ENCODE measurements around the gene PRX.

The PRX gene

DNA sequence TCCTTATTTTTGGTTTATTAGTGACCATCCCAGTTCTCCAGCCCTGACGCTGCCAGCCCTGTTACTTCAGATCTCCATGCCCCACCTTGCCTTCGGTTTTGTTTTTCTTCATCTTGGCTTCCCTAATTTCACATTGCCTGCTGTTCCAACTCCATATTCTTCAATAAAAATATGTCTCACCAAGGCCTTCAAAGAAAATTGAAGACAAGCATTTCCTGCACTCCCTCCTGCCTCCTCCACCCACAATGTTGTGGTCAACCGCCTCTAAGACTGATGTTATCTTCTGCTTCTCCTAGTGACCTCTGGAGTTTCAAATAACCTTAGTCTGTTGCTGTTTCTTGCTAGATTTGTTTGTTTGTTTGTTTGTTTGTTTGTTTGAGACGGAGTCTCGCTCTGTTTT lies 50.1 kb downstream of the PRX start:
- peak; percentile 54 to 81 (median 71) for DNase-seq

DNA sequence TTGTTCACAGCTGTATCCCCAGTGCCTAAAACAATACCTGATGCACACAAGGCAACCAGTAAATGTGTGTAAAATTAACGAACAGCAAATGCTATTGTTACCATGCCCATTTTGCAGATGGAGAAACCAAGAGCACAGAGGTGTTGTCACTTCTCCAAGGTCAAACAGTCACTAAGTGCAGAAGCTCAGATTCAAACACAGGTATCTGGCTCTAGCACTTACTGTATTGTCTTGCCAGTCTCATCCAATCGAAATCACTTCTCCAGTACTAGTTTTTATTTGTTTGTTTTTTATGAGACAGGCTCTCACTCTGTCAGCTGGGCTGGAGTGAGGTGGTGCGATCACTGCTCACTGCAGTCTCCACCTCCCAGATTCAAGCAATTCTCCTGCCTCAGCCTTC lies 51.0 kb downstream of the PRX start:
- no peak for DNase-seq

DNA sequence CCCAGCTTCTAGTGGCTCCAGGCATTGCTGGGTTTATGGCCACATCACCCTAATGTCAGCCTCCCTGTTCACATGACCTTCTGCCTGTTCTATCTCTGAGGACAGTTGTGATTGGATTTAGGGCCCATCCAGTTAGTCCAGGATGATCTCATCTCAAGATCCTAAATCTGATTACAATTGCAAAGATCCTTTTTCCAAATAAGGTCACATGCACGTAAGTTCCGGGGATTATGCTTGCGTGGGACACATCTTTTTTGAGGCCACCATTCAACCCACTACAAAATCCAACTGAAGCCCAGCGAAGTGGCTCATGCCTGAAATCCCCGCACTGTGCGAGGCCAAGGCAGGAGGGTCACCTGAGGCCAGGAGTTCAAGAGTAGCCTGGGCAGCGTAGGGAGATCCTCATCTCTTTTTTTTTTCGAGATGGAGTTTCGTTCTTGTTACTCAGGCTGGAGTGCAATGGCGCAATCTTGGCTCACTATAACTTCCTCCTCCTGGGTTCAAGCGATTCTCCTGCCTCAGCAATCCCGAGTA lies 52.4 kb downstream of the PRX start:
- peak; percentile 88 to 97 (median 96) for DNase-seq

DNA sequence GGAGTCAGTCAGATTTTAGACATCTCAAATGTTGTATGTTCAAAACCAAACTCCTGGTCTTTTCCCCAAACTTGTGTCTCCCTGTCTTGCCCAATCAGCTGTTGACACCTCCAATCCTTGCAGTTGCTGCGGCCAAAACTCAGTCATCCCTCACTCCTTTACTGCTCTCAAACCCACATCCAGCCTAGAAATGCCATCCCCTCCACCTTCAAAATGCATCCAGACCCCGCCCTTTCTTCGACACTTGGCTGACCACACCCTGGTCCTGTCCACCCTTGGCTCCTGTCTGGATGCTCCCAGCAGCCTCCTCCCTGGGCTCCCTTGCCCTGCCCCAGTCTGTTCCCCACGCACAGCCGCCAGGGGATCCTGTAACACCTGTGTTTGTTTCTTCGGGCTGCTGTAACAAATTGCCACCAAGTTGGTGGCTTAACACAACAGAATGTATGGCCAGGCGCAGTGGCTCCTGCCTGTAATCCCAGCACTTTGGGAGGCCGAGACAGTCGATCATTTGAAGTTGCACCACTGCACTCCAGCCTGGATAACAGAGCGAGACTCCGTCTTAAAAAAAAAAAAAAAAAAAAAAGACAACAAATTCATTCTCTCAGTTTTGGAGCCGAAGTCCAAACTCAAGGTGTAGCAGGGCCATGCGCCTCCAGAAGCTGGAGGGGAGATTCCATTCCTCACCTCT lies 53.0 kb downstream of the PRX start:
- DNase-seq: no peak

DNA sequence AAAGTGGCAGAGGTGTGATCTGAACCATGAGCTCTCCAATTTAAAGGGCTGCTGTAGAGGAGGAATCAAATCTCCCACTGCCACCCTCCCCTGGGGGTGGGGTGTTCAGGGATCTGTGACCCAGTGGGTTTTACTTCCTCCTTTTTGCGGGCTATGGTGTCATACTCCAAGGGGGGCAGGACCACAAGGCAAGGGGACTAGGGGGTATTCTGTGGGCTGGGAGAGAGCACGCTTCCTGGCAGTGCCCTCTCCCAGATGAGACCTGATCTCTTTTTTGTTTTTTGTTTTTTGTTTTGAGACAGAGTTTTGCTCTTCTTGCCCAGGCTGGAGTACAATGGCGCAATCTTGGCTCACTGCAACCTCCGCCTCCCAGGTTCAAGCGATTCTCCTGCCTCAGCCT lies 54.4 kb downstream of the PRX start:
- DNase-seq: peak; percentile 86 to 90 (median 87)

DNA sequence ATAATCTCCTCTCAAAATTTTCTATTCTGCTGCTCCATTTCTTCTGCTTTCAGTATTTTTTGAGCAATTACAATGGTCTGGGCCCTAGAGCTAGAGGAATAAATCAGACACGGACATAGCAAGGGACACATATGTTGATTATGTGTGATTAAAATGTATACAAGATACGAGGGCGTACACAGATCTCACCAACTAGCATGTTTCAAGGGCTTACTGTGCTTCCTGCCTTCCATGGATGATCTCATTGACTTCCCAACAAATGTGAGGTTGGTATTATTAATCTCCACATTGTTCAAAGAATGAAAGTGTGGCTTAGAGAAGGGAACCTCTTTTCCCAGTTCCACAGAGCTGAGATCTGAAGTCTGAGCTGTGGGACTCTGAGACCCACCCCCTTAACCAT lies 55.5 kb downstream of the PRX start:
- DNase-seq: peak in 2 of 3 donors; percentile 28 to 29

DNA sequence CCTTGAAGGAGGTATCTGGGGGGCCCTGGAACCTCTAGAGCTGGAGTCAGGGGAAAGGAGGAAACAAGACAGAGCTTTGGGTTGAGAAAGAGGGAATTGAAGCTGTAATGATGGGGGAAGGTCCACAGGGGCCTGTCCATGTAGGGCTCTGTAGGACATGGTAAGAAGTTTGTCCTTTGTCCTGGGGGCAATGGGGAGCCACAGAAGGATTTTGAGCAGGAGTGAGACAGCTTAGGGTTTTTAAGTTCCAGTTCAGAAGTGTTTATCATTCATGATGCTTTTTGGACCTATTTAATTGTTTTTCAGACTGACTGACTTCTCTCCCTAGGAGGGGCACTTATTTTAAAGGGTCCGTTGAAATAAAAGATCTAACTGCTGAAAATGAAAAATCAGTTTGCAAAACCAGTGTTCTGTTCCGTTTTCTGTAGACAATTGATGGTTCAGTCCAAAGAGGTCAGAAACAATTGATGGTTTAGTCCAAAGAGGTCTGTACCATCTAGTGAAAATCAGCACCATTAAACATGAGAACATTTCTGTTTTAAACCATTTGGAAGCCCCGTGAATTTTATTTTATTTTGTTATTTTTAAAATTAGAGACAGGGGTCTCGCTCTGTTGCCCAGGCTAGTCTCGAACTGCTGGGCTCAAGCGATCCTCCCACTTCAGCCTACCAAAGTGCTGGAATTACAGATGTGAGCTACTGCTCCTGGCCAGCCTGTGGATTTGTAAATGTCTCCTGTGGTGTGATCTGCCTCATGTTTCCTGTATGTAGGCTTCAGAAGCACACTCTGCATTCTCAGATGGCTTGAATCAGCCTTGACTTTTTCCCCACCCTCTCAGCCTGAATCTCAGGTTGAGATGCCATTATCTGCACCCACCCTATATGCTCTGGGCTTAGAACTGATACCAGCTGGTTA lies 56.2 kb downstream of the PRX start:
- DNase-seq: no peak

DNA sequence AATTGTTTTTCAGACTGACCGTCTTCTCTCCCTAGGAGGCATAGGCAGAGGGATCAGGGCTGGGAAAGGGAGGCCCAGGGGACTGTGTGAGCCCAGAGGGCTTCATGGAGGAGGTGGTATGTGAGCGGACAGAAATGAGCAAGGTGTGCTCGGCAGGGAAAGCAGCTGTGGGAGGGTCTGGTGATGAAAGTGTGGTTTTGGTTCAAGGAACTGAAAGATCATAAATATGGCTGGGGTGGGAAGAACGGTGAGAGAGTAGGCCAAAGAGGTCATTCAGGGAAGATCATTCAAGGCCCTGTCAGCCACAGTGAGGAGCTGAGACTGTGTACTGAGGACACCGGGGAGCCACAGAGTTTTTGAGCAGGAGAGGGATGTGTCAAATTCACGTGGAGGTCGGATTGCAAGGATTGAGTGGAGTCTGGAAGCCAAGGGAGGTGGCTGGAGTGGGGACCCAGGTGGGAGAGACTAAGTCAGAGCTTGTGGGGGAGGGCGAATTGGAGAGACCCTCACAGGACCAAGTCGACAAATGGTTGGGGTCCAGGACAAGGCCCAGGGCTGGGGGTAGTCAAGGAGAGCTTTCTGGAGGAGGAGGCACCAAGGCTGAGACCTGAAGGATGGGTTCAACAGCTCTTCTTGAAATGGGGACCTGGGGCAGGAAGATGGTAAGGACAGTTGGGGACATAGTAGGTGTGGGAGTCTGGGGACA lies 57.0 kb downstream of the PRX start:
- DNase-seq: no peak

DNA sequence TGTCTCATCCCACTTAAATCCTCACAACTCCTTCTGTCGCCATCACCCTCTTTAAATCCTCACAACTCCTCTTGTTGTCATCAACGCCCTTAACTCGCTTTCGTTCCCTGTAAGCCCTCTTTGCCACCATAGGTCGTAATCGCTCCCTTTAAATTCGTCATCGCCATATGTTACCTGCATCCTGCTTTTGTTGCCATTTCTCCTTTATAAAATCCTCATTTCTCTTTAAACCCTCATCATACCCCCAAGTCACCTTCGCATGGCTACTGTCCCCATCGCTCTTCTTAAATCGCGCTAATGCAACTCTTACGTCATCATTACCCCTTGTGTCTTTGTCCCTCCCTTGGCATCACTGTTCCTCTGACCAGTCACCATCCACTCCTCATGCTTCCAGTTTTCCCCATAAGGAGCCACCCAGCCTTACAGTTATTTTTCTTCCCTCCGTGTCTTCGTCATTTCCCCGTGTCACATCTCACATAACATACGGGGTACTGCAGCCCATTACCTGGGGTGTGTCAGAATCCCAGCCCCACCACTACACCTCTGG lies 64.1 kb downstream of the PRX start:
- peak; percentile 67 to 78 (median 72) for DNase-seq

DNA sequence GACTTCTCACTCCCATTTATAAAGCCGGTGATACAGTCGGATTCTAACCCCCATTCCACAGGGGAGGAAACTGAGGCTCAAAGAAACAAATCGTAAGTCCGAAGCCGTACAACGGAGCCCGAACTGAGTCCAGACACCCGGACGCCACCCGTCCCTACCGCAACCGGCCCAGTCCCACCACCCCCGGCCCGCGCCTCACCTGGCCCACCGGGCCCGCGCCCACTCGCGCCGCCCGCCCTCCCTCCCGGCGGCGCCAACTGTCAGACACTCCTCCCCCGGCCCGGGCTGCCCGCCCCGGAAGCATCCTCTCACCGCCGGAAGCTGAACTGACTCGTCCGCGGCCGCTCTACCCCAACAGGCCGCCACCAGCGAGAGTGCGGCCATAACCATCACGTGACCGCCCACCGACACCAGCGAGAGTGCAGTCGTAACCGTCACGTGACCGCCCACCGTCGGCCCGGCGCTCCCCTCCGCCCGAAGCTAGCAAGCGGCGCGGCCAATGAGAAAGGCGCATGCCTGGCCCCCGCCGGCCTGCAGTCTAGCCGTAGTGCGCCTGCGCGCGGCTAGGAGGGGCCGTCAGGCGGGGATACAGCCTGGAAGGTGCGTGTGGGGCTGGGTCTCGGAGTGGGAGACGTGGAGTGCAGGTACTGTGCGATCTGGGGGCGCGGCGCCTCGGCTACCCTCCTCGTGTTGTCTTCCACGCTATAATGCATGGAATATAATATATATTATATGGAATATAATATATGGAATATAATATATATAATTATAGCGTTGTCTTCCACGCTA lies 64.9 kb downstream of the PRX start, which contains the start of the genes C19orf47 and PLD3:
TSS of gene C19orf47 (minus strand) at position 273 of the 789 bp plus-strand sequence. CDS start 6,540 bp downstream, outside the sequence.
TSS of gene PLD3 (plus strand) at position 571 of the 789 bp plus-strand sequence. CDS start 17,789 bp downstream, outside the sequence.
- peak; percentile 100 for DNase-seq

DNA sequence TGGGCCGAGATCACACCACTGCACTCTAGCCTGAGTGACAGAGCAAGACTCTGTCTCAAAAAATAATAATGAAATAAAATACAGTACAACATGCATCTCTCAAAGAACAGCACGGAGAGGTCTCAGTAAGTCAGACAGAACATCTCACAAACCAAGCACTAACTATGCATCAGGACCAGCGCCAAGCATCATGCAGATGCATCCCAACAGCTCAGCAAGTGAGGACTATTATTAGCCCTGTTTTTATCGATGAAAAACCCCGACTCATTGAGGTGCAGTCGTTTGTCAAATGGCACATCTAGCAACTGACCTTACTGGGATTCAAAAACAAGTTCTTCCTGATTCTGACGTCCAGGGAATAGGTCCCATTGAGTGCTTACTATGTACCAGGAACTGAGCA lies 68.8 kb downstream of the PRX start:
- DNase-seq: no peak

Data from suppressor macrophage treated with lipopolysaccharide for 1 hour (primary cell).